ENCODE data around the gene GRIK4. TPM values are rescaled to one million over a fixed set of nuclear protein-coding genes. Genes with fewer than 3 reads are reported as not detected.

Gene GRIK4
- total and polyA plus RNA-seq, 12 donors: 0.33 to 4.8 (median 3.0) TPM

GRCh38 chr11:120703358-120704152, 192.0 kb downstream of the GRIK4 start:
- H3K27ac ChIP-seq: no peak overlapping the region
- intact Hi-C loops (cut with DNase I): no loop called here
- H3K27me3 ChIP-seq: no peaks in the 10 kb centered on the region
- H3K4me1 ChIP-seq (replicated peaks in 1 of 2): no peaks in the 10 kb centered on the region
- no peaks in the 10 kb centered on the region for H3K9me3 ChIP-seq (replicated peaks in 1 of 3)
- no peak for TF ChIP-seq CTCF (IDR thresholded peaks at IDR 0.05)
- TF ChIP-seq POLR2A (IDR thresholded peaks at IDR 0.05): no peak
- WGBS, 4 donors: 88 to 96% (median 91%) methylated on average over 9 of the region's 9 CpGs
- no peaks in the 10 kb centered on the region for H3K36me3 ChIP-seq (replicated peaks in 1 of 2)
- no peak for DNase-seq
- H3K4me3 ChIP-seq: no peak overlapping the region

GRCh38 chr11:120704256-120704750, 192.8 kb downstream of the GRIK4 start:
- Histone ChIP-seq H3K27ac (no peak overlapping the region), H3K9me3 (replicated peaks in 1 of 3) (no peaks in the 10 kb centered on the region), H3K36me3 (replicated peaks in 1 of 2) (no peaks in the 10 kb centered on the region), H3K4me1 (replicated peaks in 1 of 2) (no peaks in the 10 kb centered on the region), H3K4me3 (no peak overlapping the region), H3K27me3 (no peaks in the 10 kb centered on the region)
- no peak for DNase-seq
- 63 to 78% (median 68%) methylated on average over 4 of the region's 4 CpGs for WGBS, 4 donors
- TF ChIP-seq CTCF (IDR thresholded peaks at IDR 0.05) (no peak), POLR2A (IDR thresholded peaks at IDR 0.05) (no peak)
- intact Hi-C loops (cut with DNase I): no loop called here

- TF ChIP-seq CTCF (IDR thresholded peaks at IDR 0.05): no peak
- no peak for TF ChIP-seq POLR2A (IDR thresholded peaks at IDR 0.05)
- H3K9me3 ChIP-seq (replicated peaks in 1 of 3): no peaks in the 10 kb centered on the region
- 75 to 85% (median 83%) methylated on average over 5 of the region's 5 CpGs for WGBS, 4 donors
These were observed 194.7 kb downstream of the GRIK4 start for GRCh38 chr11:120706257-120706656.

GRCh38 chr11:120707098-120707497, 195.6 kb downstream of the GRIK4 start:
- peaks cover 0 to 12% of the 10 kb centered on the region in 2 donors for H3K4me1 ChIP-seq (replicated peaks in 1 of 2)
- H3K27ac ChIP-seq: no peak overlapping the region
- no peaks in the 10 kb centered on the region for H3K9me3 ChIP-seq (replicated peaks in 1 of 3)
- no peak for TF ChIP-seq CTCF (IDR thresholded peaks at IDR 0.05)
- TF ChIP-seq POLR2A (IDR thresholded peaks at IDR 0.05): no peak
- 88 to 97% (median 94%) methylated on average over 3 to 4 of the region's 4 CpGs for whole genome bisulfite sequencing, 4 donors
- H3K27me3 ChIP-seq: no peaks in the 10 kb centered on the region
- intact Hi-C loops (cut with DNase I): no loop called here
- H3K4me3 ChIP-seq: no peak overlapping the region
- H3K36me3 ChIP-seq (replicated peaks in 1 of 2): no peaks in the 10 kb centered on the region
- peak in 1 of 7 donors; percentile 5 for DNase-seq

More at GRCh38 chr11:120706257-120706656, 194.7 kb downstream of the GRIK4 start:
- Histone ChIP-seq H3K4me3 (no peak overlapping the region), H3K4me1 (replicated peaks in 1 of 2) (peaks cover 0 to 8% of the 10 kb centered on the region in 2 donors), H3K36me3 (replicated peaks in 1 of 2) (no peaks in the 10 kb centered on the region), H3K27me3 (no peaks in the 10 kb centered on the region), H3K27ac (no peak overlapping the region)
- no peak for DNase-seq
- intact Hi-C loops (cut with DNase I): no loop called here
